Activated B cell treated with CpG ODN at 0.5 μM for 24 hours (primary cell): Measurements from ENCODE around the gene TMC8. TPM values are rescaled to one million over a fixed set of nuclear protein-coding genes. Genes with fewer than 3 reads are reported as not detected.

Experiments used
- ATAC-seq: fragments of 200-7000 bp; cut with Tn5 transposase; one replicate; pipeline ENCODE4 v1.10.0; 2021; ENCODE audit warnings: low read depth, mild to moderate bottlenecking, moderate library complexity
- CTCF ChIA-PET: fragments of 350-600 bp; sonication (Branson Sonifier 250); formaldehyde crosslinking; loops from one replicate; lab custom pipeline; 2021; ENCODE audit warnings: antibody characterized with exemption; lab: Charles Lee
- POLR2A ChIA-PET: fragments of 350-600 bp; sonication (Branson Sonifier 250); formaldehyde crosslinking; loops from one replicate; lab custom pipeline; 2021; ENCODE audit warnings: antibody characterized with exemption; lab: Charles Lee
- DNase-seq: peaks from one replicate; pipeline ENCODE4 v3.0.0; 2022
- H3K27ac Mint-ChIP-seq: one replicate; pipeline ENCODE4 v1.8.0; 2020; ENCODE audit warnings: mixed read lengths
- H3K27me3 Mint-ChIP-seq: one replicate; pipeline ENCODE4 v1.8.0; 2021; ENCODE audit warnings: mixed read lengths
- H3K36me3 Mint-ChIP-seq: one replicate; pipeline ENCODE4 v1.8.0; 2021; ENCODE audit warnings: low read depth, mixed read lengths
- H3K4me1 Mint-ChIP-seq: one replicate; pipeline ENCODE4 v1.8.0; 2021; ENCODE audit warnings: mixed read lengths
- H3K4me3 Mint-ChIP-seq: one replicate; pipeline ENCODE4 v1.8.0; 2020; ENCODE audit warnings: mild to moderate bottlenecking, mixed read lengths
- H3K9me3 Mint-ChIP-seq: one replicate; pipeline ENCODE4 v1.8.0; 2020; ENCODE audit warnings: mixed read lengths
- intact Hi-C: fragments of 100-400 bp; cut with micrococcal nuclease; formaldehyde crosslinking; loops from one replicate; pipeline ENCODE4 v1.15.1; 2024
- total RNA-seq: library from RNA; stranded (reverse); gene quantifications from 2 replicates; pipeline ENCODE4 v1.2.3, GENCODE V29; 2022
- TF ChIP-seq, protein P1 (sequence below): fragments of 200-600 bp; IDR thresholded peaks from one replicate; pipeline ENCODE4 v1.8.0; 2022; ENCODE audit warnings: antibody characterized with exemption, mild to moderate bottlenecking

The TMC8 gene
- total RNA-seq, 1 donor from 2014 or later = 181 TPM

DNA sequence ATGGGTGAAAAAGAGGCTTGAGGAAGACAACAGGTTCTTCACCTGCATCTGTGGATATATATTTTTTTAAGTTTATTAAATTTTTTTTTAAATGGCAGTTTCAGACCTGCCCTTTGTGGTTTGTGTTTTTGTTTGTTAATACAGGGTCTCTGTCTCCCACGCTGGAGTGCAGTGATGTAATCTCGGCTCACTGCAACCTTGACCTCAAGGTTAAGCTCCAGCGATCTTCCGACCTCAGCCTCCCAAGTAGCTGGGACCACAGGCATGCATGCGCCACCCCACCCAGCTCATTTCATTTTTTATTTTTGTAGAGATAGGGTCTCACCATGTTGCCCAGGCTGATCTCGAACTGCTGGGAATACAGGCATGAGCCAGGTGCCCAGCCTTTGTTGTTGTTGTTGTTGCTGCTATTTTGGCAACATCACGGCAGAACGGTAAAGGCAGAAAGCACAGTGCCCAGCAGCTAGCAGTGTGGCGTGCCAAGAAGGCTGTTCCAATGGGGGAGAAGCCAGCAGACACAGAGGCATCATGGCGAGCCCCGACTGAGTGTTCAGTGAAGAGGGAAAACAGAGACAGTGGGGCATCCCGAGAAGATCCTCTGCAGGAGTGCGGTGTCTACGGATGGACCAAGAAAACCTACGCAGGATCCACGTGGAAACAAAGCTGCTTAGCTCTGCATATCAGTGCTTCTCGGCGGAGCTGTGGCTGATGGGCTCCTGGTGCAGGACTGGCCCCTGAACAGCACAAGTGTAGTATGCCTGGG, 21.7 kb upstream of the TMC8 start:
- CTCF ChIA-PET = interaction anchor here (1.0 to 1.1 kb wide), 2 partner anchors 24 to 66 kb away, joined by 4 to 5 read pairs; no protein-coding TSS in a partner anchor
- H3K4me1 Mint-ChIP-seq = peaks cover 17% of the 10 kb centered on the region
- DNase-seq (no peak), ATAC-seq (no peak)
- no peaks in the 10 kb centered on the region for H3K27me3 Mint-ChIP-seq
- TF ChIP-seq, protein P1, sequence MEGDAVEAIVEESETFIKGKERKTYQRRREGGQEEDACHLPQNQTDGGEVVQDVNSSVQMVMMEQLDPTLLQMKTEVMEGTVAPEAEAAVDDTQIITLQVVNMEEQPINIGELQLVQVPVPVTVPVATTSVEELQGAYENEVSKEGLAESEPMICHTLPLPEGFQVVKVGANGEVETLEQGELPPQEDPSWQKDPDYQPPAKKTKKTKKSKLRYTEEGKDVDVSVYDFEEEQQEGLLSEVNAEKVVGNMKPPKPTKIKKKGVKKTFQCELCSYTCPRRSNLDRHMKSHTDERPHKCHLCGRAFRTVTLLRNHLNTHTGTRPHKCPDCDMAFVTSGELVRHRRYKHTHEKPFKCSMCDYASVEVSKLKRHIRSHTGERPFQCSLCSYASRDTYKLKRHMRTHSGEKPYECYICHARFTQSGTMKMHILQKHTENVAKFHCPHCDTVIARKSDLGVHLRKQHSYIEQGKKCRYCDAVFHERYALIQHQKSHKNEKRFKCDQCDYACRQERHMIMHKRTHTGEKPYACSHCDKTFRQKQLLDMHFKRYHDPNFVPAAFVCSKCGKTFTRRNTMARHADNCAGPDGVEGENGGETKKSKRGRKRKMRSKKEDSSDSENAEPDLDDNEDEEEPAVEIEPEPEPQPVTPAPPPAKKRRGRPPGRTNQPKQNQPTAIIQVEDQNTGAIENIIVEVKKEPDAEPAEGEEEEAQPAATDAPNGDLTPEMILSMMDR = no peak
- POLR2A ChIA-PET = interaction anchor here (0.6 to 1.4 kb wide), 5 partner anchors 11 to 598 kb away, joined by 3 to 7 read pairs (median 3); partner anchors contain the start of gene TMC6
- no peak overlapping the region for H3K27ac Mint-ChIP-seq
- no peaks in the 10 kb centered on the region for H3K9me3 Mint-ChIP-seq
- H3K4me3 Mint-ChIP-seq = no peak overlapping the region
- intact Hi-C loops = no loop called here
- H3K36me3 Mint-ChIP-seq = peaks cover 67% of the 10 kb centered on the region

GRCh38 chr17:78109489-78109761, 21.1 kb upstream of the TMC8 start:
- ATAC-seq = no peak
- ChIA-PET POLR2A (interaction anchor here (0.6 to 1.4 kb wide), 5 partner anchors 18 to 927 kb away, joined by 3 to 7 read pairs (median 3); partner anchors contain the start of gene TMC6), CTCF (interaction anchor here (1.0 kb wide), 1 partner anchor 24 kb away, joined by 5 read pairs; no protein-coding TSS in a partner anchor)
- Mint-ChIP-seq H3K27me3 (no peaks in the 10 kb centered on the region), H3K4me3 (no peak overlapping the region), H3K4me1 (peaks cover 22% of the 10 kb centered on the region), H3K9me3 (no peaks in the 10 kb centered on the region), H3K36me3 (peaks cover 69% of the 10 kb centered on the region), H3K27ac (no peak overlapping the region)
- intact Hi-C loops = no loop called here
- TF ChIP-seq, protein P1 = no peak
- DNase-seq = no peak

DNA sequence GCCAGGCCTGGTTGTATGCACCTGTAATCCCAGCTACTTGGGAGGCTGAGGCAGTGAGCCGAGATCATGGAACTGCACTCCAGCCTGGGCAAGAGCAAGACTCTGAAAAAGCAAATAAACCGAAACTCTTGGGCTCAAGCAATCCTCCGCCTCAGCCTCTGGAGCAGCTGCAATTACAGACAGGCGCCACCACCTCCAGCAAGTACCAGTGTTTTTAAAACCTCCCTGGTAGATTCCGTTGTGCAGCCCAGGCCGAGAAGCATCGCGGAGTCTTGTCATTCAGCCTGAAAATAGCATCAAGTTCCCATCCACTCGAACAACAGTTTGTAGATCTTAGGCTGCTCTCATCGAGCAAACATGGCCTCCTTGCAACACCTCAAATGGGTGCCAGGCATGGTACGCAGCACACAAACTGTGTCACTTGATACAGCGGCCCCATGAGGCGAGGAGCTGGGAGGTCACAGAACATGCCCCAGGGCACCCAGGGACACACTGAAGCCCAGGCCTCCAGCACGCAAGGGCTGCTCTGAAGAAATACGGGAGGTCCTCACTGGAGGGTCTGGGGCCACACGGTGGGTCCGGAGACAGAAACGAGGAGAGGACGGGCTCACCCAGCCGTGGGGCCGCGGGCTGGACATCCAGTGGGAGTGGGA, 20.1 kb upstream of the TMC8 start:
- ATAC-seq (no peak), DNase-seq (no peak)
- peaks cover 73% of the 10 kb centered on the region for H3K36me3 Mint-ChIP-seq
- no peaks in the 10 kb centered on the region for H3K27me3 Mint-ChIP-seq
- intact Hi-C loops = no loop called here
- H3K4me3 Mint-ChIP-seq = no peak overlapping the region
- ChIA-PET POLR2A (interaction anchor here (0.6 to 6.6 kb wide), 5 partner anchors 12 to 188 kb away, joined by 3 to 71 read pairs (median 4); no protein-coding TSS in a partner anchor), CTCF (interaction anchor here (3.4 kb wide), 1 partner anchor 140 kb away, joined by 20 read pairs; no protein-coding TSS in a partner anchor)
- no peaks in the 10 kb centered on the region for H3K9me3 Mint-ChIP-seq
- peaks cover 23% of the 10 kb centered on the region for H3K4me1 Mint-ChIP-seq
- TF ChIP-seq, protein P1 = no peak
- no peak overlapping the region for H3K27ac Mint-ChIP-seq

DNA sequence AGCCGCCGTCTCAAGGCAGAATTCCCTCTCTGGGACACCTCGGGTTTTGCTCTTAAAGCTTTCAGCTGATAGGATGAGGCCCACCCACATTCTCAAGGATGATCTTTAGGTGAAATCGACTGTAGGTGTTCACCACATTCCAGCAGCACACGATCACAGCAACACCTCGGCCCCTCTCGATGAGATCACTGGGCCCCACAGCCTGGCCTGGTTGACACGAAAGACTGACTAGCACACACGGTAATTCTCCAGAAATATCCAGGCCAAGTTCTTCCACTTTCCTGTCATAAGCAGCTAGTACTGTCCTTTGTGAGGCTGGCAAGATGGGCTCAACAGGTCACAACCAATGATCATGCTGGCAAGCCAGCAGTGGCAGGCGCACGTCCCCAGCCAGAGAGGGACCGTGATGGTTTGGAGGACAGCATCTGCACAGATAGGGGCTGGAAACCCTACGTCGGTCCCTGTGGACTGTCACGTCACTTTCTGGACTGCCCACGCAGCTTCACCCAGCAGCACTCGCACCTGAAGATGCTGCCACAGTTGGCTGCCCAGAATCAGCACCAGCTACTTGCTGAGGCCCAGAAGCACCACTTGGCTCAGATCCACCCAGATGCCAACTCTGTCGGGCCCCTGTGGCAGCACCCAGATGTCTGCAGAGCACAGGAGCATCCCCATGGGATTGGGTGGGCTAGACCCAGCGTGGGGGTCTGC, 19.4 kb upstream of the TMC8 start:
- Mint-ChIP-seq H3K27ac (no peak overlapping the region), H3K36me3 (peaks cover 73% of the 10 kb centered on the region), H3K4me1 (peaks cover 23% of the 10 kb centered on the region), H3K4me3 (no peak overlapping the region), H3K9me3 (no peaks in the 10 kb centered on the region), H3K27me3 (no peaks in the 10 kb centered on the region)
- no peak for ATAC-seq
- TF ChIP-seq, protein P1 = no peak
- no peak for DNase-seq
- POLR2A ChIA-PET = interaction anchor here (0.6 to 6.6 kb wide), 7 partner anchors 11 to 145 kb away, joined by 3 to 71 read pairs (median 4); partner anchors contain the start of gene TMC8
- CTCF ChIA-PET = interaction anchor here (3.4 to 4.1 kb wide), 2 partner anchors 65 to 139 kb away, joined by 20 to 32 read pairs; no protein-coding TSS in a partner anchor
- intact Hi-C loops = no loop called here
